WTC11 (cell line): ENCODE results near the gene TMEM43. TPM values are rescaled to one million over a fixed set of nuclear protein-coding genes. Genes with fewer than 3 reads are reported as not detected.

ENCODE experiments used
- ATAC-seq: fragments of 200-7000 bp; cut with Tn5 transposase; 2 replicates; pipeline ENCODE4 v1.10.0; 2021; ENCODE audit warnings: mild to moderate bottlenecking, moderate library complexity
- CTCF ChIA-PET: fragments of 300-600 bp; sonication (Branson Sonifier 250); formaldehyde crosslinking; loops from one replicate; lab custom pipeline; 2021; ENCODE audit warnings: antibody characterized with exemption; lab: Charles Lee
- POLR2A ChIA-PET: fragments of 350-600 bp; sonication (Branson Sonifier 250); formaldehyde crosslinking; loops from one replicate; lab custom pipeline; 2021; ENCODE audit warnings: antibody characterized with exemption; lab: Charles Lee
- DNase-seq: peaks from one replicate; pipeline ENCODE4 v3.0.0; 2021; ENCODE audit warnings: low spot score
- H3K27ac Mint-ChIP-seq: 2 replicates; pipeline ENCODE4 v1.8.0; 2021; ENCODE audit warnings: mixed read lengths
- H3K27me3 Mint-ChIP-seq: 2 replicates; pipeline ENCODE4 v1.8.0; 2021; ENCODE audit warnings: low read depth, mild to moderate bottlenecking, moderate library complexity, mixed read lengths
- H3K36me3 Mint-ChIP-seq: 2 replicates; pipeline ENCODE4 v1.8.0; 2021; ENCODE audit warnings: mixed read lengths
- H3K4me1 Mint-ChIP-seq: 2 replicates; pipeline ENCODE4 v1.8.0; 2022; ENCODE audit warnings: mixed read lengths
- H3K4me3 Mint-ChIP-seq: 2 replicates; pipeline ENCODE4 v1.8.0; 2021; ENCODE audit warnings: mild to moderate bottlenecking, moderate library complexity, mixed read lengths
- H3K9me3 Mint-ChIP-seq: 2 replicates; pipeline ENCODE4 v1.8.0; 2021; ENCODE audit warnings: mixed read lengths
- ATF6 ChIP-seq: sonication (generic); formaldehyde crosslinking; IDR thresholded peaks from 2 replicates; pipeline ENCODE4 v1.8.1; 2023; ENCODE audit warnings: mild to moderate bottlenecking, missing genetic modification reagents
- ETV6 ChIP-seq: sonication (generic); formaldehyde crosslinking; IDR thresholded peaks from 2 replicates; pipeline ENCODE4 v1.8.1; 2022; ENCODE audit warnings: mild to moderate bottlenecking, missing genetic modification reagents
- FOXK1 ChIP-seq: sonication (generic); formaldehyde crosslinking; IDR thresholded peaks from 2 replicates; pipeline ENCODE4 v1.8.0; 2022; ENCODE audit warnings: mild to moderate bottlenecking, moderate library complexity, missing genetic modification reagents
- FOXP4 ChIP-seq: sonication (generic); formaldehyde crosslinking; IDR thresholded peaks from 2 replicates; pipeline ENCODE4 v1.8.0; 2022; ENCODE audit warnings: mild to moderate bottlenecking, missing genetic modification reagents
- KAT7 ChIP-seq: sonication (generic); formaldehyde crosslinking; IDR thresholded peaks from 2 replicates; pipeline ENCODE4 v1.8.1; 2023; ENCODE audit warnings: missing genetic modification reagents, mild to moderate bottlenecking, borderline replicate concordance
- MYBL2 ChIP-seq: sonication (generic); formaldehyde crosslinking; IDR thresholded peaks from 2 replicates; pipeline ENCODE4 v1.8.1; 2023; ENCODE audit warnings: mild to moderate bottlenecking, moderate library complexity, missing genetic modification reagents
- NFE2L1 ChIP-seq: sonication (generic); formaldehyde crosslinking; IDR thresholded peaks from 2 replicates; pipeline ENCODE4 v1.8.1; 2023; ENCODE audit warnings: missing genetic modification reagents
- NR2C2 ChIP-seq: sonication (generic); formaldehyde crosslinking; IDR thresholded peaks from 2 replicates; pipeline ENCODE4 v1.8.0; 2022; ENCODE audit warnings: mild to moderate bottlenecking, missing genetic modification reagents
- USF2 ChIP-seq: sonication (generic); formaldehyde crosslinking; IDR thresholded peaks from 2 replicates; pipeline ENCODE4 v1.8.1; 2023; ENCODE audit warnings: mild to moderate bottlenecking, missing genetic modification reagents, moderate library complexity
- ZNF121 ChIP-seq: sonication (generic); formaldehyde crosslinking; IDR thresholded peaks from 2 replicates; pipeline ENCODE4 v1.8.0; 2023; ENCODE audit warnings: missing genetic modification reagents
- ZNF232 ChIP-seq: sonication (generic); formaldehyde crosslinking; IDR thresholded peaks from 2 replicates; pipeline ENCODE4 v1.8.0; 2022; ENCODE audit warnings: mild to moderate bottlenecking, missing genetic modification reagents
- ZNF263 ChIP-seq: sonication (generic); formaldehyde crosslinking; IDR thresholded peaks from 2 replicates; pipeline ENCODE4 v1.8.1; 2022; ENCODE audit warnings: low read depth, mild to moderate bottlenecking, moderate library complexity, missing genetic modification reagents
- total RNA-seq: library from RNA; stranded (reverse); gene quantifications from 3 replicates; pipeline ENCODE4 v1.2.3, GENCODE V29; 2021
- TF ChIP-seq, protein P1 (sequence below): sonication (generic); formaldehyde crosslinking; IDR thresholded peaks from 2 replicates; pipeline ENCODE4 v1.8.1; 2023; ENCODE audit warnings: mild to moderate bottlenecking, moderate library complexity, missing genetic modification reagents
- TF ChIP-seq, protein P2 (sequence below): sonication (generic); formaldehyde crosslinking; IDR thresholded peaks from 2 replicates; pipeline ENCODE4 v1.8.1; 2023; ENCODE audit warnings: mild to moderate bottlenecking, missing genetic modification reagents, moderate library complexity
- TF ChIP-seq, protein P3 (sequence below): sonication (generic); formaldehyde crosslinking; IDR thresholded peaks from 2 replicates; pipeline ENCODE4 v1.8.0; 2023; ENCODE audit warnings: missing genetic modification reagents, mild to moderate bottlenecking, borderline replicate concordance
- TF ChIP-seq, protein P4 (sequence below): fragments of 250-450 bp; sonication (Bioruptor Pico); conservative IDR thresholded peaks from 2 replicates; pipeline ENCODE4 v1.9.0; 2021; ENCODE audit warnings: mild to moderate bottlenecking
- TF ChIP-seq, protein P5 (sequence below): sonication (generic); formaldehyde crosslinking; conservative IDR thresholded peaks from 2 replicates; pipeline ENCODE4 v1.8.1; 2023; ENCODE audit warnings: mild to moderate bottlenecking, low read depth, missing genetic modification reagents, moderate library complexity

Gene TMEM43
- total RNA-seq, 1 experiment from 2014 or later: 27.7 TPM

GRCh38 chr3:14125193-14126016, 553 bp downstream of the TMEM43 start:
- Mint-ChIP-seq H3K4me1 (peaks cover 40% of the 10 kb centered on the region), H3K36me3 (peaks cover 32% of the 10 kb centered on the region), H3K4me3 (peak overlapping the region; percentile 100), H3K9me3 (peaks cover 15% of the 10 kb centered on the region), H3K27ac (peak overlapping the region; percentile 96), H3K27me3 (no peaks in the 10 kb centered on the region)
- TF ChIP-seq, protein P1, sequence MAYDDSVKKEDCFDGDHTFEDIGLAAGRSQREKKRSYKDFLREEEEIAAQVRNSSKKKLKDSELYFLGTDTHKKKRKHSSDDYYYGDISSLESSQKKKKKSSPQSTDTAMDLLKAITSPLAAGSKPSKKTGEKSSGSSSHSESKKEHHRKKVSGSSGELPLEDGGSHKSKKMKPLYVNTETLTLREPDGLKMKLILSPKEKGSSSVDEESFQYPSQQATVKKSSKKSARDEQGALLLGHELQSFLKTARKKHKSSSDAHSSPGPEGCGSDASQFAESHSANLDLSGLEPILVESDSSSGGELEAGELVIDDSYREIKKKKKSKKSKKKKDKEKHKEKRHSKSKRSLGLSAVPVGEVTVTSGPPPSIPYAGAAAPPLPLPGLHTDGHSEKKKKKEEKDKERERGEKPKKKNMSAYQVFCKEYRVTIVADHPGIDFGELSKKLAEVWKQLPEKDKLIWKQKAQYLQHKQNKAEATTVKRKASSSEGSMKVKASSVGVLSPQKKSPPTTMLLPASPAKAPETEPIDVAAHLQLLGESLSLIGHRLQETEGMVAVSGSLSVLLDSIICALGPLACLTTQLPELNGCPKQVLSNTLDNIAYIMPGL (CRISPR knock-in tag): peak; percentile 64
- peak; percentile 41; the same call in 1 of the 2 replicates for TF ChIP-seq FOXK1 (CRISPR knock-in tag)
- no peak for TF ChIP-seq ATF6 (CRISPR knock-in tag)
- no peak for TF ChIP-seq NR2C2 (CRISPR knock-in tag)
- TF ChIP-seq, protein P2, sequence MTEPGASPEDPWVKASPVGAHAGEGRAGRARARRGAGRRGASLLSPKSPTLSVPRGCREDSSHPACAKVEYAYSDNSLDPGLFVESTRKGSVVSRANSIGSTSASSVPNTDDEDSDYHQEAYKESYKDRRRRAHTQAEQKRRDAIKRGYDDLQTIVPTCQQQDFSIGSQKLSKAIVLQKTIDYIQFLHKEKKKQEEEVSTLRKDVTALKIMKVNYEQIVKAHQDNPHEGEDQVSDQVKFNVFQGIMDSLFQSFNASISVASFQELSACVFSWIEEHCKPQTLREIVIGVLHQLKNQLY (CRISPR knock-in tag): no peak
- TF ChIP-seq, protein P3, sequence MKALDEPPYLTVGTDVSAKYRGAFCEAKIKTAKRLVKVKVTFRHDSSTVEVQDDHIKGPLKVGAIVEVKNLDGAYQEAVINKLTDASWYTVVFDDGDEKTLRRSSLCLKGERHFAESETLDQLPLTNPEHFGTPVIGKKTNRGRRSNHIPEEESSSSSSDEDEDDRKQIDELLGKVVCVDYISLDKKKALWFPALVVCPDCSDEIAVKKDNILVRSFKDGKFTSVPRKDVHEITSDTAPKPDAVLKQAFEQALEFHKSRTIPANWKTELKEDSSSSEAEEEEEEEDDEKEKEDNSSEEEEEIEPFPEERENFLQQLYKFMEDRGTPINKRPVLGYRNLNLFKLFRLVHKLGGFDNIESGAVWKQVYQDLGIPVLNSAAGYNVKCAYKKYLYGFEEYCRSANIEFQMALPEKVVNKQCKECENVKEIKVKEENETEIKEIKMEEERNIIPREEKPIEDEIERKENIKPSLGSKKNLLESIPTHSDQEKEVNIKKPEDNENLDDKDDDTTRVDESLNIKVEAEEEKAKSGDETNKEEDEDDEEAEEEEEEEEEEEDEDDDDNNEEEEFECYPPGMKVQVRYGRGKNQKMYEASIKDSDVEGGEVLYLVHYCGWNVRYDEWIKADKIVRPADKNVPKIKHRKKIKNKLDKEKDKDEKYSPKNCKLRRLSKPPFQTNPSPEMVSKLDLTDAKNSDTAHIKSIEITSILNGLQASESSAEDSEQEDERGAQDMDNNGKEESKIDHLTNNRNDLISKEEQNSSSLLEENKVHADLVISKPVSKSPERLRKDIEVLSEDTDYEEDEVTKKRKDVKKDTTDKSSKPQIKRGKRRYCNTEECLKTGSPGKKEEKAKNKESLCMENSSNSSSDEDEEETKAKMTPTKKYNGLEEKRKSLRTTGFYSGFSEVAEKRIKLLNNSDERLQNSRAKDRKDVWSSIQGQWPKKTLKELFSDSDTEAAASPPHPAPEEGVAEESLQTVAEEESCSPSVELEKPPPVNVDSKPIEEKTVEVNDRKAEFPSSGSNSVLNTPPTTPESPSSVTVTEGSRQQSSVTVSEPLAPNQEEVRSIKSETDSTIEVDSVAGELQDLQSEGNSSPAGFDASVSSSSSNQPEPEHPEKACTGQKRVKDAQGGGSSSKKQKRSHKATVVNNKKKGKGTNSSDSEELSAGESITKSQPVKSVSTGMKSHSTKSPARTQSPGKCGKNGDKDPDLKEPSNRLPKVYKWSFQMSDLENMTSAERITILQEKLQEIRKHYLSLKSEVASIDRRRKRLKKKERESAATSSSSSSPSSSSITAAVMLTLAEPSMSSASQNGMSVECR (CRISPR knock-in tag): peak; percentile 43
- TF ChIP-seq ZNF232 (CRISPR knock-in tag): 0 out of 2 replicates have a peak, but pooled peaks have one; percentile 17
- TF ChIP-seq, protein P4, sequence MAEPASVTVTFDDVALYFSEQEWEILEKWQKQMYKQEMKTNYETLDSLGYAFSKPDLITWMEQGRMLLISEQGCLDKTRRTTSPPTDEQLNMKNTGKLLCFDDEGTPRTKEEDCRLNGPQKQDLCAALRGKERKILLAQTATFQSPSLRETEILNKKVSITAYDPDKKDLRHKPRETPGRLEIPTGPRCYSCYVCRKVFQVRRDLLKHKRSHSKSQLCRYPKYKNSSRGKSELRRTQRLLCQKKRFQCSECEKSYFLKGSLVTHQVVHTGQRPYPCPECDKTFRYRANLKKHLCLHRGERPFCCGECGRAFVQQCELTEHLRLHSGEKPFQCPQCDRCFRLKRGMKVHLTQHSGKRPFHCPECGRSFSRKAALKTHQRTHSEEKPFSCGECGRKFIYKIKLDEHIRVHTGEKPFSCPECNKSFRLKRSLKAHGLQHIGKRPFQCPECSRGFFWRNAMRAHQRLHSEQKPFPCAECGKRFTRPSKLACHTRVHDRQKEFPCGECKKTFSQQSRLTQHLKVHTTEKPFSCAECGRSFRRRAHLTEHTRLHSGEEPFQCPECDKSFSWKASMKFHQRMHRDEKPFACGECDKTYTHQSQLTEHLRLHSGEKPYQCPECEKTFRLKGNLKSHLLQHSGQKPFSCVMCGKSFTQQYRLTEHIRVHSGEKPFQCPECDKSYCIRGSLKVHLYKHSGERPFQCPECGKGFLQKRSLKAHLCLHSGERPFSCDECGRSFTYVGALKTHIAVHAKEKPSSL (CRISPR knock-in tag): no peak
- TF ChIP-seq ZNF263 (CRISPR knock-in tag): no peak
- no peak for TF ChIP-seq NFE2L1 (CRISPR knock-in tag)
- TF ChIP-seq, protein P5, sequence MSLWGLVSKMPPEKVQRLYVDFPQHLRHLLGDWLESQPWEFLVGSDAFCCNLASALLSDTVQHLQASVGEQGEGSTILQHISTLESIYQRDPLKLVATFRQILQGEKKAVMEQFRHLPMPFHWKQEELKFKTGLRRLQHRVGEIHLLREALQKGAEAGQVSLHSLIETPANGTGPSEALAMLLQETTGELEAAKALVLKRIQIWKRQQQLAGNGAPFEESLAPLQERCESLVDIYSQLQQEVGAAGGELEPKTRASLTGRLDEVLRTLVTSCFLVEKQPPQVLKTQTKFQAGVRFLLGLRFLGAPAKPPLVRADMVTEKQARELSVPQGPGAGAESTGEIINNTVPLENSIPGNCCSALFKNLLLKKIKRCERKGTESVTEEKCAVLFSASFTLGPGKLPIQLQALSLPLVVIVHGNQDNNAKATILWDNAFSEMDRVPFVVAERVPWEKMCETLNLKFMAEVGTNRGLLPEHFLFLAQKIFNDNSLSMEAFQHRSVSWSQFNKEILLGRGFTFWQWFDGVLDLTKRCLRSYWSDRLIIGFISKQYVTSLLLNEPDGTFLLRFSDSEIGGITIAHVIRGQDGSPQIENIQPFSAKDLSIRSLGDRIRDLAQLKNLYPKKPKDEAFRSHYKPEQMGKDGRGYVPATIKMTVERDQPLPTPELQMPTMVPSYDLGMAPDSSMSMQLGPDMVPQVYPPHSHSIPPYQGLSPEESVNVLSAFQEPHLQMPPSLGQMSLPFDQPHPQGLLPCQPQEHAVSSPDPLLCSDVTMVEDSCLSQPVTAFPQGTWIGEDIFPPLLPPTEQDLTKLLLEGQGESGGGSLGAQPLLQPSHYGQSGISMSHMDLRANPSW (CRISPR knock-in tag): no peak
- peak; percentile 44; the same call in 1 of the 2 replicates for TF ChIP-seq ZNF121 (CRISPR knock-in tag)
- TF ChIP-seq USF2 (CRISPR knock-in tag): no peak
- 0 out of 2 replicates have a peak, but pooled peaks have one; percentile 40 for TF ChIP-seq ETV6 (CRISPR knock-in tag)
- TF ChIP-seq MYBL2: no peak
- peak; percentile 77; the same call in 1 of the 2 replicates for TF ChIP-seq KAT7
- no peak for TF ChIP-seq FOXP4
- POLR2A ChIA-PET: interaction anchor here (0.5 to 2.2 kb wide), 6 partner anchors 19 to 230 kb away, joined by 3 to 17 read pairs (median 3); partner anchors contain the start of genes LSM3 and XPC
- CTCF ChIA-PET: interaction anchor here (0.6 to 5.6 kb wide), 11 partner anchors 11 to 340 kb away, joined by 3 to 98 read pairs (median 4); partner anchors contain the start of genes LSM3 and XPC
- peak; percentile 12 for ATAC-seq
- DNase-seq: peak; percentile 48
